Keratinocyte (primary cell): ENCODE measurements around the gene ZNF638. TPM values are rescaled to one million over a fixed set of nuclear protein-coding genes. Genes with fewer than 3 reads are reported as not detected.

Source experiments
- DNase-seq: peaks from one replicate; pipeline ENCODE4 v3.0.0-alpha.2; 2011; ENCODE audit warnings: low read depth, missing footprints, low spot score
- FAIRE-seq: peaks from 2 replicates; lab custom pipeline; 2011; peaks lifted over from hg19 to GRCh38; lab: Jason Lieb, UNC
- H2AFZ ChIP-seq: 2 replicates; pipeline ENCODE4 v1.6.0; 2012; ENCODE audit warnings: low read length, control low read depth, inconsistent platforms; ENCODE audit not compliant: control insufficient read depth
- H3K27ac ChIP-seq: 2 replicates; pipeline ENCODE4 v1.5.1; 2011; ENCODE audit warnings: low read length; ENCODE audit not compliant: control insufficient read depth, insufficient read depth
- H3K27me3 ChIP-seq: 3 replicates; pipeline ENCODE4 v1.6.0; 2011; ENCODE audit warnings: low read length; ENCODE audit not compliant: control insufficient read depth, insufficient read depth; ENCODE audit errors: extremely low read depth
- H3K36me3 ChIP-seq, 2 experiments: 2 replicates in 1 of 2; 3 replicates in 1 of 2; pipeline ENCODE4 v1.5.1; 2011; ENCODE audit warnings: low read length in 2 of 2, mild to moderate bottlenecking in 1 of 2; ENCODE audit not compliant: control insufficient read depth in 2 of 2, insufficient read depth in 2 of 2; ENCODE audit errors: extremely low read depth in 1 of 2
- H3K4me1 ChIP-seq: 3 replicates; pipeline ENCODE4 v1.5.1; 2011; ENCODE audit warnings: low read length; ENCODE audit not compliant: control insufficient read depth, insufficient read depth; ENCODE audit errors: extremely low read depth
- H3K4me2 ChIP-seq: 3 replicates; pipeline ENCODE4 v1.6.0; 2011; ENCODE audit warnings: low read depth, low read length; ENCODE audit not compliant: control insufficient read depth, insufficient read depth; ENCODE audit errors: extremely low read depth
- H3K4me3 ChIP-seq, 3 experiments: fragments of 200-600 bp in 1 of 3; sonication (generic) in 1 of 3; 2 replicates in 2 of 3; 3 replicates in 1 of 3; pipeline ENCODE4 v1.5.1; 2011 to 2016; ENCODE audit warnings: low read length in 3 of 3, mild to moderate bottlenecking in 3 of 3, control low read depth in 2 of 3, inconsistent platforms in 1 of 3, low read depth in 1 of 3, mixed read lengths in 1 of 3, mixed run types in 1 of 3, moderate library complexity in 1 of 3; ENCODE audit not compliant: control insufficient read depth in 2 of 3, insufficient read depth in 2 of 3; ENCODE audit errors: extremely low read depth in 1 of 3
- H3K79me2 ChIP-seq: 2 replicates; pipeline ENCODE4 v1.6.0; 2012; ENCODE audit warnings: low read length; ENCODE audit not compliant: control insufficient read depth, insufficient read depth
- H3K9ac ChIP-seq: 3 replicates; pipeline ENCODE4 v1.6.0; 2011; ENCODE audit warnings: low read length; ENCODE audit not compliant: control insufficient read depth, insufficient read depth; ENCODE audit errors: extremely low read depth
- H3K9me1 ChIP-seq: 3 replicates; pipeline ENCODE4 v1.6.0; 2011; ENCODE audit warnings: low read length; ENCODE audit not compliant: control insufficient read depth, insufficient read depth; ENCODE audit errors: extremely low read depth
- H3K9me3 ChIP-seq: 2 replicates; pipeline ENCODE4 v1.5.1; 2012; ENCODE audit warnings: low read depth, low read length; ENCODE audit not compliant: control insufficient read depth
- H4K20me1 ChIP-seq: 3 replicates; pipeline ENCODE4 v1.6.0; 2011; ENCODE audit warnings: low read length; ENCODE audit not compliant: control insufficient read depth, insufficient read depth; ENCODE audit errors: extremely low read depth
- EZH2 ChIP-seq: IDR thresholded peaks from one replicate; pipeline ENCODE4 v1.6.1; 2012; ENCODE audit warnings: inconsistent platforms, mild to moderate bottlenecking, low read length, moderate library complexity
- dilution Hi-C: fragments of 300-500 bp; cut with MboI; formaldehyde crosslinking; loops from one replicate; pipeline ENCODE4 v1.7.0; 2020; ENCODE audit warnings: low sequenced_read_pairs; ENCODE audit not compliant: extremely low pct_ligation_motif_present
- polyA plus RNA-seq, 5 experiments: library from polyadenylated mRNA; depleted of rRNA in 3 of 5; stranded (reverse) in 3 of 5; stranded (forward) in 1 of 5; unstranded in 1 of 5; fragments of >200 nt; gene quantifications; 1 replicate in 1 of 5; 2 replicates in 3 of 5; 3 replicates in 1 of 5; pipeline versions ENCODE4 v1.2.1 to v1.2.3, GENCODE V29; 2011 to 2012; ENCODE audit warnings: missing spikeins in 2 of 5, low read depth in 1 of 5, low replicate concordance in 1 of 5
- TF ChIP-seq, protein P1 (sequence below), 3 experiments: IDR thresholded peaks in 1 of 3; conservative IDR thresholded peaks in 1 of 3; optimal IDR thresholded peaks in 1 of 3; 2 replicates in 2 of 3; 3 replicates in 1 of 3; pipeline versions ENCODE3 to v1.5.1; 2011; ENCODE audit warnings: low read length in 3 of 3, mild to moderate bottlenecking in 3 of 3, moderate library complexity in 2 of 3, control low read depth in 1 of 3, inconsistent platforms in 1 of 3; ENCODE audit not compliant: insufficient read depth in 2 of 3; ENCODE audit errors: extremely low read depth in 1 of 3

Gene ZNF638
- polyA plus RNA-seq, 1 donor (not counting 4 experiments of a cell fraction or from before 2014, with no cell fraction given) = 66.5 TPM

DNA sequence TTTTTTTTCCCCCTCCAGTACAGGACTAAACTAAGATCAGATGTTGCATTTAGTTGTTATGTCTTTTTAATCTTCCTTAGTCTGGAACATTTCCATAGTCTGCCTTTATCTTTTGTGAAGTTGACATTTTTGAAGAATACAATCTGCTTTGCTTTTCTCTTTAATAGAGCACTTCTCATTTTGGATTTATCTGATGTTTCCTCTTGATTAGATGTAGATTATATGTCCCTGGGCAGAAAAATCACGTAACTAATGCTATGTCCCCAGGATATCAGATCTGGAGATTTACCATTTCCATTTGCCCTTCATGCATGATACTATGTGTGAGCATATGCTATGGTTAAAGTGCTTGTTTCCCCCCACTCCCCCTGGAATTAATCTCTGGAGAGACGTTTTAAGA lies 6.2 kb downstream of the ZNF638 start:
- H3K79me2 ChIP-seq = peaks cover 94% of the 10 kb centered on the region
- no peak overlapping the region for H3K27ac ChIP-seq
- no peaks in the 10 kb centered on the region for H4K20me1 ChIP-seq
- no peaks in the 10 kb centered on the region for H3K27me3 ChIP-seq
- H3K9me1 ChIP-seq = no peaks in the 10 kb centered on the region
- H3K36me3 ChIP-seq = peaks cover 0 to 2% of the 10 kb centered on the region in 2 experiments
- dilution Hi-C loops = no loop called here
- peaks cover 5% of the 10 kb centered on the region for H3K4me1 ChIP-seq
- H2AFZ ChIP-seq = no peak overlapping the region
- H3K4me2 ChIP-seq = no peak overlapping the region
- no peak for FAIRE-seq
- H3K9ac ChIP-seq = no peak overlapping the region
- TF ChIP-seq, protein P1, sequence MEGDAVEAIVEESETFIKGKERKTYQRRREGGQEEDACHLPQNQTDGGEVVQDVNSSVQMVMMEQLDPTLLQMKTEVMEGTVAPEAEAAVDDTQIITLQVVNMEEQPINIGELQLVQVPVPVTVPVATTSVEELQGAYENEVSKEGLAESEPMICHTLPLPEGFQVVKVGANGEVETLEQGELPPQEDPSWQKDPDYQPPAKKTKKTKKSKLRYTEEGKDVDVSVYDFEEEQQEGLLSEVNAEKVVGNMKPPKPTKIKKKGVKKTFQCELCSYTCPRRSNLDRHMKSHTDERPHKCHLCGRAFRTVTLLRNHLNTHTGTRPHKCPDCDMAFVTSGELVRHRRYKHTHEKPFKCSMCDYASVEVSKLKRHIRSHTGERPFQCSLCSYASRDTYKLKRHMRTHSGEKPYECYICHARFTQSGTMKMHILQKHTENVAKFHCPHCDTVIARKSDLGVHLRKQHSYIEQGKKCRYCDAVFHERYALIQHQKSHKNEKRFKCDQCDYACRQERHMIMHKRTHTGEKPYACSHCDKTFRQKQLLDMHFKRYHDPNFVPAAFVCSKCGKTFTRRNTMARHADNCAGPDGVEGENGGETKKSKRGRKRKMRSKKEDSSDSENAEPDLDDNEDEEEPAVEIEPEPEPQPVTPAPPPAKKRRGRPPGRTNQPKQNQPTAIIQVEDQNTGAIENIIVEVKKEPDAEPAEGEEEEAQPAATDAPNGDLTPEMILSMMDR (optimal IDR thresholded peaks at IDR 0.05 in 1 of 3, IDR thresholded peaks at IDR 0.05 in 1 of 3, conservative IDR thresholded peaks at IDR 0.05 in 1 of 3; ENCODE audit: extremely low read depth in 1 of 3, insufficient read depth in 2 of 3, low read length in 3 of 3) = no peak
- TF ChIP-seq EZH2 = no peak
- no peak overlapping the region for H3K4me3 ChIP-seq
- no peaks in the 10 kb centered on the region for H3K9me3 ChIP-seq
- no peak for DNase-seq

DNA sequence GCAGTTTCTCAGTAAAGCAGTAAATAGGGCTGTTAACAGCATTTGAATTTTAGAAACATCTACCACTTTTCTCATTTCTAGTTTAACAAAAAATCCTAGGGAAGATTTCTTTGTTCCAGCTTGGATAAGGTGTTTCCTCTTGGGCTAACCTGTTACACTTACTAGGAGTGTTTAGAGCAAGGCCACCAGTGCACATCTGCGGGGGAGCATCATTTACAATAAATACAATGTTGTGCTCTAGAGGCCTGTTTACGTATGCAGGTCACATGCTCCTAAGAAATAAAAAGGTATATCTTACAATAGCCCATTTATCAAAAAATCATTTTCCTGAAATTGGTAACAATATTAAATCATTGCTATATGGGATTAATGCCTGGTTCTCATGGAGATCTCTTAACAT lies 8.1 kb downstream of the ZNF638 start:
- Histone ChIP-seq H3K79me2 (peaks cover 90% of the 10 kb centered on the region), H3K4me3 (no peak overlapping the region), H3K36me3 (peaks cover 0 to 2% of the 10 kb centered on the region in 2 experiments), H2AFZ (no peak overlapping the region), H3K27me3 (no peaks in the 10 kb centered on the region), H3K27ac (no peak overlapping the region), H4K20me1 (peaks cover 3% of the 10 kb centered on the region), H3K4me1 (no peaks in the 10 kb centered on the region), H3K9me3 (no peaks in the 10 kb centered on the region), H3K9me1 (no peaks in the 10 kb centered on the region), H3K9ac (no peak overlapping the region), H3K4me2 (no peak overlapping the region)
- DNase-seq = no peak
- dilution Hi-C loops = no loop called here
- TF ChIP-seq, protein P1 (optimal IDR thresholded peaks at IDR 0.05 in 1 of 3, IDR thresholded peaks at IDR 0.05 in 1 of 3, conservative IDR thresholded peaks at IDR 0.05 in 1 of 3; ENCODE audit: extremely low read depth in 1 of 3, insufficient read depth in 2 of 3, low read length in 3 of 3) = no peak
- TF ChIP-seq EZH2 = no peak
- no peak for FAIRE-seq
